IMR-90 (cell line): ENCODE data around the gene DPPA2. TPM values are rescaled to one million over a fixed set of nuclear protein-coding genes. Genes with fewer than 3 reads are reported as not detected.

ENCODE experiments used
- ATAC-seq: fragments of 200-7000 bp; cut with Tn5 transposase; 2 replicates; pipeline ENCODE4 v1.9.1; 2020; ENCODE audit warnings: low read depth, mild to moderate bottlenecking, moderate library complexity
- BruUV-seq: library from RNA; stranded (reverse); fragments of 400-500 nt; replicated peaks from 2 replicates; lab custom pipeline; 2021; lab: Mats Ljungman, UMichigan
- CTCF ChIA-PET: fragments of 300-600 bp; formaldehyde crosslinking; extraction: SDS; loops from one replicate; lab custom pipeline; 2021; ENCODE audit warnings: antibody characterized with exemption; lab: Yijun Ruan, JAX
- POLR2A ChIA-PET: fragments of 300-600 bp; sonication (Branson Sonifier 250); formaldehyde crosslinking; loops from one replicate; lab custom pipeline; 2022; ENCODE audit warnings: antibody characterized with exemption; ENCODE audit not compliant: unreplicated experiment; lab: Charles Lee
- DNase-seq: peaks from one replicate; pipeline ENCODE4 v3.0.0; 2013
- H2AFZ ChIP-seq: replicated peaks from 2 replicates; pipeline ENCODE3; 2013; ENCODE audit warnings: low read length, mild to moderate bottlenecking; ENCODE audit not compliant: poor library complexity
- H2AK5ac ChIP-seq: 2 replicates; pipeline ENCODE4 v1.6.1; 2013; ENCODE audit warnings: low read depth, low read length, inconsistent platforms
- H2AK9ac ChIP-seq: replicated peaks from 2 replicates; pipeline ENCODE3; 2013; ENCODE audit warnings: mild to moderate bottlenecking, low read depth, low read length, moderate library complexity; ENCODE audit not compliant: poor library complexity
- H2BK120ac ChIP-seq: 2 replicates; pipeline ENCODE4 v1.6.1; 2013; ENCODE audit warnings: low read depth, low read length, inconsistent platforms
- H2BK15ac ChIP-seq: 3 replicates; pipeline ENCODE4 v1.6.1; 2013; ENCODE audit warnings: low read depth, low read length, inconsistent platforms
- H2BK20ac ChIP-seq: 2 replicates; pipeline ENCODE4 v1.6.1; 2013; ENCODE audit warnings: low read depth, mild to moderate bottlenecking, inconsistent platforms, low read length, moderate library complexity
- H2BK5ac ChIP-seq: 2 replicates; pipeline ENCODE4 v1.6.1; 2013; ENCODE audit warnings: mild to moderate bottlenecking, low read depth, low read length, inconsistent platforms; ENCODE audit not compliant: poor library complexity, severe bottlenecking
- H3K14ac ChIP-seq: replicated peaks from 2 replicates; pipeline ENCODE4 v1.6.1; 2013; ENCODE audit warnings: low read depth, low read length, inconsistent platforms
- H3K18ac ChIP-seq: 2 replicates; pipeline ENCODE4 v1.6.1; 2013; ENCODE audit warnings: low read depth, low read length, control low read depth
- H3K23ac ChIP-seq: 2 replicates; pipeline ENCODE4 v1.6.1; 2013; ENCODE audit warnings: low read depth, low read length, inconsistent platforms
- H3K27ac ChIP-seq: 2 replicates; pipeline ENCODE4 v1.5.1; 2013; ENCODE audit warnings: mild to moderate bottlenecking, control low read depth, low read length; ENCODE audit not compliant: insufficient read depth
- H3K27me3 ChIP-seq: 2 replicates; pipeline ENCODE4 v1.6.1; 2013; ENCODE audit warnings: low read length; ENCODE audit not compliant: control insufficient read depth, insufficient read depth
- H3K36me3 ChIP-seq: 2 replicates; pipeline ENCODE4 v1.6.1; 2013; ENCODE audit warnings: low read length, mixed read lengths; ENCODE audit not compliant: control insufficient read depth, insufficient read depth
- H3K4ac ChIP-seq: 2 replicates; pipeline ENCODE4 v1.6.1; 2013; ENCODE audit warnings: low read depth, low read length, inconsistent platforms
- H3K4me1 ChIP-seq: 2 replicates; pipeline ENCODE4 v1.6.1; 2013; ENCODE audit warnings: low read length, mixed read lengths; ENCODE audit not compliant: control insufficient read depth, insufficient read depth
- H3K4me2 ChIP-seq: 2 replicates; pipeline ENCODE4 v1.6.1; 2013; ENCODE audit warnings: low read depth, mild to moderate bottlenecking, control low read depth, low read length, moderate library complexity
- H3K4me3 ChIP-seq: 2 replicates; pipeline ENCODE4 v1.5.1; 2013; ENCODE audit warnings: low read depth, mild to moderate bottlenecking, control low read depth, low read length, moderate library complexity; ENCODE audit not compliant: insufficient read depth
- H3K56ac ChIP-seq: 2 replicates; pipeline ENCODE4 v1.6.1; 2013; ENCODE audit warnings: low read length, inconsistent platforms; ENCODE audit not compliant: insufficient read depth; ENCODE audit errors: extremely low read depth
- H3K79me1 ChIP-seq, 2 experiments: 2 replicates each; pipeline ENCODE4 v1.6.1; 2013; ENCODE audit warnings: low read length in 2 of 2, inconsistent platforms in 1 of 2, low read depth in 1 of 2
- H3K9ac ChIP-seq: 2 replicates; pipeline ENCODE4 v1.6.1; 2013; ENCODE audit warnings: low read depth, low read length, control low read depth
- H3K9me1 ChIP-seq: 2 replicates; pipeline ENCODE4 v1.6.1; 2013; ENCODE audit warnings: low read length, inconsistent platforms; ENCODE audit not compliant: insufficient read depth
- H3K9me3 ChIP-seq: 2 replicates; pipeline ENCODE4 v1.6.1; 2013; ENCODE audit warnings: low read length; ENCODE audit not compliant: control insufficient read depth, insufficient read depth
- H4K20me1 ChIP-seq: 2 replicates; pipeline ENCODE4 v1.6.1; 2013; ENCODE audit warnings: low read length, inconsistent platforms; ENCODE audit not compliant: insufficient read depth
- H4K5ac ChIP-seq: 2 replicates; pipeline ENCODE4 v1.6.1; 2013; ENCODE audit warnings: mild to moderate bottlenecking, low read depth, low read length, control low read depth
- H4K8ac ChIP-seq, 2 experiments: 2 replicates each; pipeline ENCODE4 v1.6.1; 2013; ENCODE audit warnings: low read depth in 2 of 2, low read length in 2 of 2, control low read depth in 1 of 2, inconsistent platforms in 1 of 2
- H4K91ac ChIP-seq: 2 replicates; pipeline ENCODE4 v1.6.1; 2013; ENCODE audit warnings: low read depth, low read length, inconsistent platforms; ENCODE audit not compliant: insufficient read depth
- BHLHE40 ChIP-seq: fragments of 150-350 bp; IDR thresholded peaks from 2 replicates; pipeline ENCODE4 v1.6.1; 2016; ENCODE audit warnings: mild to moderate bottlenecking, low read depth, low read length
- CEBPB ChIP-seq: IDR thresholded peaks from 2 replicates; pipeline ENCODE4 v1.6.1; 2012; ENCODE audit warnings: low read depth, low read length, improper control_type of control experiment
- CHD1 ChIP-seq: IDR thresholded peaks from 2 replicates; pipeline ENCODE4 v1.6.1; 2012; ENCODE audit warnings: low read depth, low read length, improper control_type of control experiment
- FOS ChIP-seq: fragments of 150-350 bp; IDR thresholded peaks from 2 replicates; pipeline ENCODE4 v1.6.1; 2016; ENCODE audit warnings: low read depth, low read length
- MAFK ChIP-seq: IDR thresholded peaks from 2 replicates; pipeline ENCODE4 v1.6.1; 2012; ENCODE audit warnings: low read depth, low read length, improper control_type of control experiment
- MAZ ChIP-seq: IDR thresholded peaks from 2 replicates; pipeline ENCODE4 v1.6.1; 2012; ENCODE audit warnings: low read depth, mild to moderate bottlenecking, low read length, improper control_type of control experiment, moderate library complexity, borderline replicate concordance
- MXI1 ChIP-seq: IDR thresholded peaks from 2 replicates; pipeline ENCODE4 v1.6.1; 2012; ENCODE audit warnings: low read depth, mild to moderate bottlenecking, low read length, moderate library complexity, borderline replicate concordance
- NFE2L2 ChIP-seq: fragments of 150-350 bp; IDR thresholded peaks from 2 replicates; pipeline ENCODE4 v1.6.1; 2016; ENCODE audit warnings: low read depth, mild to moderate bottlenecking, low read length
- POLR2A ChIP-seq: IDR thresholded peaks from 2 replicates; pipeline ENCODE4 v1.6.1; 2012; ENCODE audit warnings: mild to moderate bottlenecking, low read depth, low read length
- RAD21 ChIP-seq: IDR thresholded peaks from 2 replicates; pipeline ENCODE4 v1.6.1; 2012; ENCODE audit warnings: low read length, improper control_type of control experiment
- RCOR1 ChIP-seq: IDR thresholded peaks from 2 replicates; pipeline ENCODE4 v1.6.1; 2012; ENCODE audit warnings: mild to moderate bottlenecking, low read length, improper control_type of control experiment; ENCODE audit not compliant: insufficient replicate concordance
- RFX5 ChIP-seq: IDR thresholded peaks from 2 replicates; pipeline ENCODE4 v1.8.0; 2012; ENCODE audit warnings: low read depth, mild to moderate bottlenecking, low read length, moderate library complexity
- SMC3 ChIP-seq: fragments of 150-350 bp; IDR thresholded peaks from 2 replicates; pipeline ENCODE4 v1.6.1; 2016; ENCODE audit warnings: low read depth, mild to moderate bottlenecking, antibody characterized with exemption, low read length, moderate library complexity
- USF2 ChIP-seq: fragments of 150-350 bp; IDR thresholded peaks from 2 replicates; pipeline ENCODE4 v1.6.1; 2017; ENCODE audit warnings: mild to moderate bottlenecking, antibody characterized with exemption, low read length, low read depth
- WGBS, 2 experiments: methylation state at CpG; one replicate each; pipeline versions ENCODE4 v1.1.5 to v1.1.7; 2013; ENCODE audit warnings: missing lambda C conversion rate in 2 of 2; ENCODE audit not compliant: insufficient read length in 1 of 2; ENCODE audit errors: extremely low coverage in 2 of 2; 5-methylcytosine and 5-hydroxymethylcytosine counted together
- dilution Hi-C: fragments of 300-500 bp; cut with HindIII; formaldehyde crosslinking; loops from one replicate; pipeline ENCODE4 v1.14.3; 2018; ENCODE audit warnings: low sequenced_read_pairs; ENCODE audit not compliant: unreplicated experiment
- in situ Hi-C: fragments of 300-500 bp; cut with MboI; formaldehyde crosslinking; loops from 3 replicates; pipeline ENCODE4 v1.14.3; 2019; ENCODE audit warnings: low sequenced_read_pairs, inconsistent platforms, mixed read lengths
- intact Hi-C: fragments of 100-400 bp; cut with micrococcal nuclease; formaldehyde crosslinking; loops from 2 replicates; pipeline ENCODE4 v1.10.0; 2022
- polyA plus RNA-seq, 3 experiments: library from polyadenylated mRNA; depleted of rRNA; stranded (reverse); fragments of >200 nt; gene quantifications; 2 replicates each; pipeline ENCODE4 v1.2.3, GENCODE V29; 2012; ENCODE audit warnings: low replicate concordance in 1 of 3
- total RNA-seq: library from RNA; depleted of rRNA; stranded (reverse); fragments of >200 nt; gene quantifications from 2 replicates; pipeline ENCODE4 v1.2.3, GENCODE V29; 2012
- TF ChIP-seq, protein P1 (sequence below): fragments of 150-350 bp; IDR thresholded peaks from 2 replicates; pipeline ENCODE4 v1.6.1; 2016; ENCODE audit warnings: low read depth, mild to moderate bottlenecking, low read length, moderate library complexity, borderline replicate concordance
- TF ChIP-seq, protein P2 (sequence below): conservative IDR thresholded peaks from 2 replicates; pipeline ENCODE4 v1.5.1; 2012; ENCODE audit warnings: mild to moderate bottlenecking, low read depth, low read length, improper control_type of control experiment

Gene DPPA2
- total and polyA plus RNA-seq, 2 of the 4 experiments (the other 2 are of a cell fraction) = not detected

DNA sequence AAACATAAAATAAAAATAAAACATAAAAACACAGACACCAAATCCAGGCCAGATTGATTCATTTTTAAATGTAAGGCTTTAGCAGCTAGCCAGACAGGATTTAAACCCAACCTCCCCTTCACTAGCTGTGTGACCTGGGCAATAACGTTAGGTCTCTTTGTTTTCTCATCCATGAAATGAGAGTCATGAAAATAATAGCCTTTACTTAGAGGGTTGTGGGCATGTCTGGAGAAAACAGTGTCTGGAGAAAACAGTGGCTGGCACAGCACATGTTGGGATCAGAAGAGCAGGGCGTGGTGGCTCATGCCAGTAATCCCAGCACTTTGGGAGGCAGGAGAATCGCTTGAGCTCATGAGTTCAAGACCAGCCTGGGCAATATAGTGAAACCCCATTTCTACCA lies 22.9 kb upstream of the DPPA2 start:
- Histone ChIP-seq H3K27ac (no peak overlapping the region), H3K9me1 (no peaks in the 10 kb centered on the region), H2BK120ac (no peak overlapping the region), H3K23ac (no peak overlapping the region), H3K4me2 (no peak overlapping the region), H3K14ac (no peak overlapping the region), H4K91ac (no peak overlapping the region), H3K27me3 (no peaks in the 10 kb centered on the region), H2AFZ (no peak overlapping the region), H2AK9ac (no peak overlapping the region), H3K4me1 (no peaks in the 10 kb centered on the region), H4K5ac (no peak overlapping the region), H3K9ac (no peak overlapping the region), H3K36me3 (no peaks in the 10 kb centered on the region), H3K56ac (no peak overlapping the region), H2AK5ac (no peak overlapping the region), H3K79me1 (no peaks in the 10 kb centered on the region), H3K18ac (no peak overlapping the region), H4K20me1 (no peaks in the 10 kb centered on the region), H2BK15ac (no peak overlapping the region), H3K4me3 (no peak overlapping the region), H3K4ac (no peak overlapping the region), H3K9me3 (no peaks in the 10 kb centered on the region), H2BK5ac (no peak overlapping the region), H2BK20ac (no peak overlapping the region), H4K8ac (no peak overlapping the region)
- TF ChIP-seq RCOR1 (no peak), SMC3 (no peak), NFE2L2 (no peak), CEBPB (no peak), RFX5 (no peak), BHLHE40 (no peak), FOS (no peak), MAFK (no peak), MXI1 (no peak), USF2 (no peak), POLR2A (no peak), CHD1 (no peak), RAD21 (no peak), MAZ (no peak)
- TF ChIP-seq, protein P1, sequence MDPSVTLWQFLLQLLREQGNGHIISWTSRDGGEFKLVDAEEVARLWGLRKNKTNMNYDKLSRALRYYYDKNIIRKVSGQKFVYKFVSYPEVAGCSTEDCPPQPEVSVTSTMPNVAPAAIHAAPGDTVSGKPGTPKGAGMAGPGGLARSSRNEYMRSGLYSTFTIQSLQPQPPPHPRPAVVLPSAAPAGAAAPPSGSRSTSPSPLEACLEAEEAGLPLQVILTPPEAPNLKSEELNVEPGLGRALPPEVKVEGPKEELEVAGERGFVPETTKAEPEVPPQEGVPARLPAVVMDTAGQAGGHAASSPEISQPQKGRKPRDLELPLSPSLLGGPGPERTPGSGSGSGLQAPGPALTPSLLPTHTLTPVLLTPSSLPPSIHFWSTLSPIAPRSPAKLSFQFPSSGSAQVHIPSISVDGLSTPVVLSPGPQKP = no peak
- TF ChIP-seq, protein P2, sequence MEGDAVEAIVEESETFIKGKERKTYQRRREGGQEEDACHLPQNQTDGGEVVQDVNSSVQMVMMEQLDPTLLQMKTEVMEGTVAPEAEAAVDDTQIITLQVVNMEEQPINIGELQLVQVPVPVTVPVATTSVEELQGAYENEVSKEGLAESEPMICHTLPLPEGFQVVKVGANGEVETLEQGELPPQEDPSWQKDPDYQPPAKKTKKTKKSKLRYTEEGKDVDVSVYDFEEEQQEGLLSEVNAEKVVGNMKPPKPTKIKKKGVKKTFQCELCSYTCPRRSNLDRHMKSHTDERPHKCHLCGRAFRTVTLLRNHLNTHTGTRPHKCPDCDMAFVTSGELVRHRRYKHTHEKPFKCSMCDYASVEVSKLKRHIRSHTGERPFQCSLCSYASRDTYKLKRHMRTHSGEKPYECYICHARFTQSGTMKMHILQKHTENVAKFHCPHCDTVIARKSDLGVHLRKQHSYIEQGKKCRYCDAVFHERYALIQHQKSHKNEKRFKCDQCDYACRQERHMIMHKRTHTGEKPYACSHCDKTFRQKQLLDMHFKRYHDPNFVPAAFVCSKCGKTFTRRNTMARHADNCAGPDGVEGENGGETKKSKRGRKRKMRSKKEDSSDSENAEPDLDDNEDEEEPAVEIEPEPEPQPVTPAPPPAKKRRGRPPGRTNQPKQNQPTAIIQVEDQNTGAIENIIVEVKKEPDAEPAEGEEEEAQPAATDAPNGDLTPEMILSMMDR = no peak
- ChIA-PET POLR2A (no interaction called here), CTCF (no interaction called here)
- WGBS, 2 experiments = 54% methylated on average over 2 of the region's 3 CpGs; no CpG with 5 or more reads in 1 of the 2 experiments
- intact Hi-C loops = no loop called here
- in situ Hi-C loops = no loop called here
- dilution Hi-C loops = no loop called here
- no peak for ATAC-seq
- no TSS peak for BruUV-seq
- DNase-seq = no peak
